Loucy (cell line): ENCODE results near the gene MOB3B.
"Not testable (repeated sequence)": the region's sequence is repeated elsewhere in the genome, so short reads cannot be mapped to it uniquely, and the experiment has no call there.

Source experiments
- CTCF ChIP-seq: fragments of 200-600 bp; sonication (generic); conservative IDR thresholded peaks from 2 replicates; pipeline ENCODE4 v1.5.1; 2014; ENCODE audit warnings: mild to moderate bottlenecking, antibody characterized with exemption, low read length
- EZH2phosphoT487 ChIP-seq: fragments of 200-600 bp; IDR thresholded peaks from 2 replicates; pipeline ENCODE4 v1.6.1; 2018; ENCODE audit warnings: antibody characterized with exemption, mild to moderate bottlenecking, moderate library complexity, borderline replicate concordance

- not testable (repeated sequence) for TF ChIP-seq CTCF, EZH2phosphoT487
Observed at GRCh38 chr9:27466516-27466915, 63.1 kb downstream of the MOB3B start.
